ENCODE measurements around the gene PDE6C. TPM values are rescaled to one million over a fixed set of nuclear protein-coding genes. Genes with fewer than 3 reads are reported as not detected.
A peak's percentile ranks its signal among the peaks of the same experiment; 100 is the strongest.

PDE6C gene
- total and polyA plus RNA-seq, 2 of the 4 experiments (the other 2 are of a cell fraction): not detected

DNA sequence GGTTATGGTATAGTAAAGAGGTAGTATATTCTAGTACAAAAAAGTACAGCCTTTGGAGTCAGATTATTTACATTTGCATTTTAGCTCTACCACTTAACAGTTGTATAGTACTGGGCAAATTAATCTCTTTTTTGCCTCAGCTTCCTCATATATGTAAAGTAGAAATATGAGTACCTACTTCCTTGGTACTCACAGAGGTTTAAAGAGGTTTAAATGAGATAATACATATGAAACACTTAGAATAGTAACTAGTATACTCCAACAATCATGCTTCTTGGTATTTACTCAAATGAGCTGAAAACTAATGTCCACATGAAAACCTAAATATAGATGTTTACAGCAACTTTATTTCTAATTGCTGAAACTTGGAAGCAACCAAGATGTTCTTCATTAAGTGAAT lies 75.4 kb downstream of the PDE6C start:
- Histone ChIP-seq H3K9me3 (ENCODE audit: control insufficient read depth, insufficient read depth, low read length) (no peaks in the 10 kb centered on the region), H2BK20ac (ENCODE audit: low read depth, low read length) (no peak overlapping the region), H4K91ac (ENCODE audit: insufficient read depth, low read depth, low read length) (no peak overlapping the region), H3K79me1 (ENCODE audit: low read depth in 1 of 2, low read length in 2 of 2) (no peaks in the 10 kb centered on the region), H3K14ac (replicated peaks; ENCODE audit: low read depth, low read length) (no peak overlapping the region), H3K9me1 (ENCODE audit: insufficient read depth, low read length) (no peaks in the 10 kb centered on the region), H2BK5ac (ENCODE audit: low read depth, low read length, poor library complexity, severe bottlenecking) (no peak overlapping the region), H2AK9ac (replicated peaks; ENCODE audit: low read depth, low read length, poor library complexity) (no peak overlapping the region), H3K4ac (ENCODE audit: low read depth, low read length) (no peak overlapping the region), H3K23ac (ENCODE audit: low read depth, low read length) (no peak overlapping the region), H3K4me3 (ENCODE audit: insufficient read depth, low read depth, low read length) (no peak overlapping the region), H4K5ac (ENCODE audit: low read depth, low read length) (no peak overlapping the region), H3K18ac (ENCODE audit: low read depth, low read length) (no peak overlapping the region), H2AK5ac (ENCODE audit: low read depth, low read length) (no peak overlapping the region), H2AFZ (replicated peaks; ENCODE audit: low read length, poor library complexity) (no peak overlapping the region), H2BK15ac (ENCODE audit: low read depth, low read length) (no peak overlapping the region), H2BK120ac (ENCODE audit: low read depth, low read length) (no peak overlapping the region), H3K9ac (ENCODE audit: low read depth, low read length) (no peak overlapping the region), H3K27me3 (ENCODE audit: control insufficient read depth, insufficient read depth, low read length) (no peaks in the 10 kb centered on the region), H3K56ac (ENCODE audit: extremely low read depth, insufficient read depth, low read length) (no peak overlapping the region), H3K36me3 (ENCODE audit: control insufficient read depth, insufficient read depth, low read length) (peaks cover 12% of the 10 kb centered on the region), H4K20me1 (ENCODE audit: insufficient read depth, low read length) (no peaks in the 10 kb centered on the region), H3K4me1 (ENCODE audit: control insufficient read depth, insufficient read depth, low read length) (no peaks in the 10 kb centered on the region), H3K27ac (ENCODE audit: insufficient read depth, low read length) (no peak overlapping the region), H4K8ac (ENCODE audit: low read depth in 2 of 2, low read length in 2 of 2) (no peak overlapping the region), H3K4me2 (ENCODE audit: low read depth, low read length) (no peak overlapping the region)
- intact Hi-C loops (cut with micrococcal nuclease): loop anchor here (2.0 to 10.0 kb wide), 2 partner anchors 15 to 313 kb away; no protein-coding TSS in a partner anchor
- ChIA-PET POLR2A (ENCODE audit: unreplicated experiment) (no interaction called here), CTCF (interaction anchor here (1.5 kb wide), 1 partner anchor 10 kb away, joined by 3 read pairs; no protein-coding TSS in a partner anchor)
- in situ Hi-C loops (cut with MboI; ENCODE audit: low sequenced_read_pairs): loop anchor here (25.0 kb wide), 1 partner anchor 325 kb away; no protein-coding TSS in a partner anchor
- ATAC-seq (ENCODE audit: low read depth) (no peak), DNase-seq (no peak)
- TF ChIP-seq MAZ (IDR thresholded peaks at IDR 0.05; ENCODE audit: borderline replicate concordance, low read depth, low read length) (no peak), MXI1 (IDR thresholded peaks at IDR 0.05; ENCODE audit: borderline replicate concordance, low read depth, low read length) (no peak), RCOR1 (IDR thresholded peaks at IDR 0.05; ENCODE audit: insufficient replicate concordance, low read length) (no peak), FOS (IDR thresholded peaks at IDR 0.05; ENCODE audit: low read depth, low read length) (no peak), POLR2A (IDR thresholded peaks at IDR 0.05; ENCODE audit: low read depth, low read length) (no peak), NFE2L2 (IDR thresholded peaks at IDR 0.05; ENCODE audit: low read depth, low read length) (no peak), RFX5 (IDR thresholded peaks at IDR 0.05; ENCODE audit: low read depth, low read length) (no peak), RAD21 (IDR thresholded peaks at IDR 0.05; ENCODE audit: low read length) (no peak), BHLHE40 (IDR thresholded peaks at IDR 0.05; ENCODE audit: low read depth, low read length) (no peak), CEBPB (IDR thresholded peaks at IDR 0.05; ENCODE audit: low read depth, low read length) (no peak), MAFK (IDR thresholded peaks at IDR 0.05; ENCODE audit: low read depth, low read length) (no peak)
- TF ChIP-seq, protein P1, sequence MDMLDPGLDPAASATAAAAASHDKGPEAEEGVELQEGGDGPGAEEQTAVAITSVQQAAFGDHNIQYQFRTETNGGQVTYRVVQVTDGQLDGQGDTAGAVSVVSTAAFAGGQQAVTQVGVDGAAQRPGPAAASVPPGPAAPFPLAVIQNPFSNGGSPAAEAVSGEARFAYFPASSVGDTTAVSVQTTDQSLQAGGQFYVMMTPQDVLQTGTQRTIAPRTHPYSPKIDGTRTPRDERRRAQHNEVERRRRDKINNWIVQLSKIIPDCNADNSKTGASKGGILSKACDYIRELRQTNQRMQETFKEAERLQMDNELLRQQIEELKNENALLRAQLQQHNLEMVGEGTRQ (IDR thresholded peaks at IDR 0.05; ENCODE audit: low read depth, low read length): no peak
- TF ChIP-seq, protein P2, sequence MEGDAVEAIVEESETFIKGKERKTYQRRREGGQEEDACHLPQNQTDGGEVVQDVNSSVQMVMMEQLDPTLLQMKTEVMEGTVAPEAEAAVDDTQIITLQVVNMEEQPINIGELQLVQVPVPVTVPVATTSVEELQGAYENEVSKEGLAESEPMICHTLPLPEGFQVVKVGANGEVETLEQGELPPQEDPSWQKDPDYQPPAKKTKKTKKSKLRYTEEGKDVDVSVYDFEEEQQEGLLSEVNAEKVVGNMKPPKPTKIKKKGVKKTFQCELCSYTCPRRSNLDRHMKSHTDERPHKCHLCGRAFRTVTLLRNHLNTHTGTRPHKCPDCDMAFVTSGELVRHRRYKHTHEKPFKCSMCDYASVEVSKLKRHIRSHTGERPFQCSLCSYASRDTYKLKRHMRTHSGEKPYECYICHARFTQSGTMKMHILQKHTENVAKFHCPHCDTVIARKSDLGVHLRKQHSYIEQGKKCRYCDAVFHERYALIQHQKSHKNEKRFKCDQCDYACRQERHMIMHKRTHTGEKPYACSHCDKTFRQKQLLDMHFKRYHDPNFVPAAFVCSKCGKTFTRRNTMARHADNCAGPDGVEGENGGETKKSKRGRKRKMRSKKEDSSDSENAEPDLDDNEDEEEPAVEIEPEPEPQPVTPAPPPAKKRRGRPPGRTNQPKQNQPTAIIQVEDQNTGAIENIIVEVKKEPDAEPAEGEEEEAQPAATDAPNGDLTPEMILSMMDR (conservative IDR thresholded peaks at IDR 0.05; ENCODE audit: low read depth, low read length): no peak
- BruUV-seq (replicated peaks): TSS peak; percentile 11
- dilution Hi-C loops (cut with HindIII; ENCODE audit: low sequenced_read_pairs, unreplicated experiment): no loop called here
